ENCODE data around the gene SLC44A2.
A peak's percentile ranks its signal among the peaks of the same experiment; 100 is the strongest.
"Not testable (repeated sequence)": the region's sequence is repeated elsewhere in the genome, so short reads cannot be mapped to it uniquely, and the experiment has no call there.

SLC44A2 gene

GRCh38 chr19:10653732-10654609 lies 28.6 kb downstream of the SLC44A2 start, which contains the start of gene ILF3:
Gene ILF3, plus strand, starts transcription at chr19:10654346. Its CDS starts 16,260 bp downstream, at chr19:10670606.
- DNase-seq = peak; percentile 100

- DNase-seq = peak; percentile 61
Measured at GRCh38 chr19:10654610-10655456, 29.5 kb downstream of the SLC44A2 start.

- no peak for DNase-seq
Measured at GRCh38 chr19:10655457-10656312, 30.3 kb downstream of the SLC44A2 start.

- DNase-seq = no peak
Measured at GRCh38 chr19:10660346-10660745, 35.0 kb downstream of the SLC44A2 start.

GRCh38 chr19:10661946-10662345 lies 36.6 kb downstream of the SLC44A2 start:
- DNase-seq = no peak

GRCh38 chr19:10662384-10663251 lies 37.3 kb downstream of the SLC44A2 start:
- DNase-seq = no peak

- DNase-seq = not testable (repeated sequence)
Measured at GRCh38 chr19:10663252-10663563, 37.9 kb downstream of the SLC44A2 start.

- DNase-seq = no peak
Measured at GRCh38 chr19:10667867-10668266, 42.5 kb downstream of the SLC44A2 start.

GRCh38 chr19:10669246-10669645 lies 43.9 kb downstream of the SLC44A2 start:
- no peak for DNase-seq

GRCh38 chr19:10670182-10670581 lies 44.8 kb downstream of the SLC44A2 start:
- no peak for DNase-seq

GRCh38 chr19:10670876-10671804 lies 45.8 kb downstream of the SLC44A2 start:
- no peak for DNase-seq

GRCh38 chr19:10671922-10672321 lies 46.6 kb downstream of the SLC44A2 start:
- not testable (repeated sequence) for DNase-seq

GRCh38 chr19:10675214-10675613 lies 49.9 kb downstream of the SLC44A2 start:
- not testable (repeated sequence) for DNase-seq

GRCh38 chr19:10677751-10678150 lies 52.4 kb downstream of the SLC44A2 start:
- no peak for DNase-seq

- no peak for DNase-seq
Measured at GRCh38 chr19:10678813-10679212, 53.5 kb downstream of the SLC44A2 start.

GRCh38 chr19:10679743-10680142 lies 54.4 kb downstream of the SLC44A2 start:
- DNase-seq = no peak

- DNase-seq = no peak
Measured at GRCh38 chr19:10680545-10681135, 55.3 kb downstream of the SLC44A2 start.

GRCh38 chr19:10681658-10682057 lies 56.3 kb downstream of the SLC44A2 start:
- DNase-seq = no peak

- no peak for DNase-seq
Measured at GRCh38 chr19:10682397-10683063, 57.2 kb downstream of the SLC44A2 start.

GRCh38 chr19:10683064-10683426 lies 57.7 kb downstream of the SLC44A2 start:
- no peak for DNase-seq
